ENCODE measurements around the gene BFSP2. TPM values are rescaled to one million over a fixed set of nuclear protein-coding genes. Genes with fewer than 3 reads are reported as not detected.

BFSP2 gene
- total and polyA plus RNA-seq, 2 of the 13 experiments (the other 11 are each of a cell fraction or from before 2014, with no cell fraction given) = not detected

DNA sequence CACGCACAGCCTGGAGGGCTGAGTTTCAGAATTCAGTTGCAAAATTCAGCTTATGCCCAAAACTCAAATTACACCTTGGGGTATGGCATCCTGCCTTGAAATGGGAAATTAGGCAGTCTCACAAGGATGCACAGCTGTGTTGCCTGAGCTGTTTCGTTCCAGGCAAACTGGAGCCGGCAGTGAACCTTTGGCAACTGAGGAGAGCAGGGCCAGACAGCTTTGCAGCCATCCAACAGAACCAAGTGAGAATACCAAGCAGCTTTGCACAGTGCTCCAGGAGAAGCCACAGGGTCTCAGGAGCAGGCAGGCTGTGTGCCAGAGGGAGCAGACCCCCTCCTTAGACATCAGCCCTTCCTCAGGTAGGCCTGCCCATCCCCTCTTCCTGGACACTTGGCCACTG lies 32.5 kb upstream of the BFSP2 start:
- in situ Hi-C loops (cut with HindIII; ENCODE audit: extremely low pct_ligation_motif_present, low pct_unique_long_range_greater_than_20kb) = no loop called here
- intact Hi-C loops (cut with micrococcal nuclease; ENCODE audit: unreplicated experiment) = no loop called here
- H3K9ac ChIP-seq (ENCODE audit: insufficient read depth, low read depth, low read length) = no peak overlapping the region
- ChIA-PET POLR2A (no interaction called here), CTCF (ENCODE audit: low intra/inter-chr PET ratio, low total read pairs) (no interaction called here)
- DNase-seq (ENCODE audit: low spot score) (no peak), ATAC-seq (no peak), FAIRE-seq (no peak)
- BruUV-seq (replicated peaks) = no TSS peak
- no peak overlapping the region for H2AFZ ChIP-seq (ENCODE audit: low read length)
- no peaks in the 10 kb centered on the region for H3K36me3 ChIP-seq (replicated peaks in 1 of 2; ENCODE audit: control insufficient read depth in 1 of 2, insufficient read depth in 2 of 2, low read length in 2 of 2)
- no peaks in the 10 kb centered on the region for H4K20me1 ChIP-seq (ENCODE audit: insufficient read depth, low read length)
- H3K27ac ChIP-seq (ENCODE audit: extremely low read length, insufficient read depth, low read length) = no peak overlapping the region
- no peaks in the 10 kb centered on the region for H3K4me1 ChIP-seq (ENCODE audit: insufficient read depth, low read length)
- H3K9me3 ChIP-seq (ENCODE audit: low read length) = no peaks in the 10 kb centered on the region
- H3K79me2 ChIP-seq (ENCODE audit: insufficient read depth, low read length) = no peaks in the 10 kb centered on the region
- TF ChIP-seq ATF7-NPFF (CRISPR knock-in tag; IDR thresholded peaks at IDR 0.05; ENCODE audit: low read depth) (no peak), SOX5 (CRISPR knock-in tag; IDR thresholded peaks at IDR 0.05; ENCODE audit: borderline replicate concordance) (no peak), FOXP1 (IDR thresholded peaks at IDR 0.05) (no peak), FOXP1 (CRISPR knock-in tag; IDR thresholded peaks at IDR 0.05) (no peak)
- H3K4me2 ChIP-seq (ENCODE audit: low read depth, low read length) = no peak overlapping the region
- WGBS (ENCODE audit: low lambda C conversion rate) = 66% methylated on average over 2 of the region's 3 CpGs
- no peak overlapping the region for H3K4me3 ChIP-seq (replicated peaks in 1 of 3; ENCODE audit: insufficient read depth in 1 of 3, low read depth in 2 of 3, low read length in 3 of 3)
- H3K27me3 ChIP-seq (ENCODE audit: control insufficient read depth in 1 of 2, insufficient read depth in 2 of 2, low read length in 2 of 2) = no peaks in the 10 kb centered on the region; a peak in 2 of 5 replicates

DNA sequence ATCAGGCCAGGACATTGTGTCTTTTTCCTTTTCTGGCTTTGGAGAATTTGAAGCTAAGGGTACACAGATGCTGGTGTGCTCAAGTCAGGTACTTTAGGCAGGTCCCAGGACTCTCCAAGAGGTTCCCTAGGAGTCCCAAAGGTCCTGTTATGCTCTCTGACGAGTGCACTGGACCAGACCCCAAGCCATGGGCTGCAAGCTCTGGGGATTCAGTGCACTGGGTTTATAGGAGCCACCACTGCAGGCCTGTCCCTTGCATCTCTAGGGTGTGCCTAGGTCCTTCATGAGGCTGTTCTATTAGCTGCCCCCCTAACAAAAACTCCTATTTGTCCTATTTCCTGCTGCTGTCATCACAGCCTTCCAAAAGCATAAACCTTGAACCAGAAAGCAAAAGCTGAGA lies 31.9 kb upstream of the BFSP2 start:
- no peak overlapping the region for H3K27ac ChIP-seq (ENCODE audit: extremely low read length, insufficient read depth, low read length)
- no peaks in the 10 kb centered on the region; a peak in 2 of 5 replicates for H3K27me3 ChIP-seq (ENCODE audit: control insufficient read depth in 1 of 2, insufficient read depth in 2 of 2, low read length in 2 of 2)
- FAIRE-seq (no peak), ATAC-seq (no peak), DNase-seq (ENCODE audit: low spot score) (no peak)
- no peaks in the 10 kb centered on the region for H3K36me3 ChIP-seq (replicated peaks in 1 of 2; ENCODE audit: control insufficient read depth in 1 of 2, insufficient read depth in 2 of 2, low read length in 2 of 2)
- POLR2A ChIA-PET = no interaction called here
- no peak for TF ChIP-seq MYNN (CRISPR knock-in tag; IDR thresholded peaks at IDR 0.05; ENCODE audit: low read depth)
- no peak for TF ChIP-seq ZSCAN25 (CRISPR knock-in tag; IDR thresholded peaks at IDR 0.05)
- TF ChIP-seq ZHX2 (IDR thresholded peaks at IDR 0.05; ENCODE audit: low read depth) = no peak
- no peak for TF ChIP-seq ZHX2 (CRISPR knock-in tag; IDR thresholded peaks at IDR 0.05; ENCODE audit: borderline replicate concordance)
- TF ChIP-seq DNMT3B (CRISPR knock-in tag; conservative IDR thresholded peaks at IDR 0.05) = no peak
- intact Hi-C loops (cut with micrococcal nuclease; ENCODE audit: unreplicated experiment) (no loop called here), in situ Hi-C loops (cut with HindIII; ENCODE audit: extremely low pct_ligation_motif_present, low pct_unique_long_range_greater_than_20kb) (no loop called here)
- H3K9me3 ChIP-seq (ENCODE audit: low read length) = no peaks in the 10 kb centered on the region
- H3K4me2 ChIP-seq (ENCODE audit: low read depth, low read length) = no peak overlapping the region
- H4K20me1 ChIP-seq (ENCODE audit: insufficient read depth, low read length) = no peaks in the 10 kb centered on the region
- no peaks in the 10 kb centered on the region for H3K4me1 ChIP-seq (ENCODE audit: insufficient read depth, low read length)
- BruUV-seq (replicated peaks) = no TSS peak
- H3K9ac ChIP-seq (ENCODE audit: insufficient read depth, low read depth, low read length) = no peak overlapping the region
- H2AFZ ChIP-seq (ENCODE audit: low read length) = no peak overlapping the region
- CTCF ChIA-PET (ENCODE audit: low intra/inter-chr PET ratio, low total read pairs) = no interaction called here
- no CpG with 5 or more reads among the region's 1 CpG for WGBS (ENCODE audit: low lambda C conversion rate)
- H3K4me3 ChIP-seq (replicated peaks in 1 of 3; ENCODE audit: insufficient read depth in 1 of 3, low read depth in 2 of 3, low read length in 3 of 3) = no peak overlapping the region
- H3K79me2 ChIP-seq (ENCODE audit: insufficient read depth, low read length) = no peaks in the 10 kb centered on the region
